ENCODE data around the gene MAP3K10.

GRCh38 chr19:40144947-40145748, 46.1 kb upstream of the MAP3K10 start:
- TF ChIP-seq CTCF (IDR thresholded peaks at IDR 0.05; ENCODE audit: low read length) (peak; percentile 32), EZH2 (optimal IDR thresholded peaks at IDR 0.05; ENCODE audit: low read depth, low read length) (no peak), EZH2phosphoT487 (IDR thresholded peaks at IDR 0.05; ENCODE audit: low read length) (no peak)

Measured in MM.1S (cell line).